ENCODE measurements around the gene LRRC3.

LRRC3 gene

DNA sequence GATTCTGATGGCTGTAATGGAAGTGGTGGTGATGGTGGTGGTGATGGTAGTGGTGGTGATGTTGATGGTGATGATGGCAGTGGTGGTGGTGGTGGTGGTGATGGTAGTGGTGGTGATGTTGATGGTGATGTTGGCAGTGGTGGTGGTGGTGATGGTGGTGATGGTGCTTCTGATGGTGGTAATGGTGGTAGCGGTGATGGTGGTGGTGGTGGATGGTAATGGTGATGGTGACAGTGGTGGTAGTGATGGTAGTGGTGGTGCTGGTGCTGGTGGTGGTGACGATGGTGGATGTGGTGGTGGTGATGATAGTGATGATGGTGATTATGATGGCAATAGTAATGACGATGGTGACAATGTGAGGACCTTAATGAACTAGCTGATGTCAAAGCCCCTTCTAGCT lies 35.6 kb upstream of the LRRC3 start:
- DNase-seq (ENCODE audit: low read depth): no peak
- TF ChIP-seq, protein P1, sequence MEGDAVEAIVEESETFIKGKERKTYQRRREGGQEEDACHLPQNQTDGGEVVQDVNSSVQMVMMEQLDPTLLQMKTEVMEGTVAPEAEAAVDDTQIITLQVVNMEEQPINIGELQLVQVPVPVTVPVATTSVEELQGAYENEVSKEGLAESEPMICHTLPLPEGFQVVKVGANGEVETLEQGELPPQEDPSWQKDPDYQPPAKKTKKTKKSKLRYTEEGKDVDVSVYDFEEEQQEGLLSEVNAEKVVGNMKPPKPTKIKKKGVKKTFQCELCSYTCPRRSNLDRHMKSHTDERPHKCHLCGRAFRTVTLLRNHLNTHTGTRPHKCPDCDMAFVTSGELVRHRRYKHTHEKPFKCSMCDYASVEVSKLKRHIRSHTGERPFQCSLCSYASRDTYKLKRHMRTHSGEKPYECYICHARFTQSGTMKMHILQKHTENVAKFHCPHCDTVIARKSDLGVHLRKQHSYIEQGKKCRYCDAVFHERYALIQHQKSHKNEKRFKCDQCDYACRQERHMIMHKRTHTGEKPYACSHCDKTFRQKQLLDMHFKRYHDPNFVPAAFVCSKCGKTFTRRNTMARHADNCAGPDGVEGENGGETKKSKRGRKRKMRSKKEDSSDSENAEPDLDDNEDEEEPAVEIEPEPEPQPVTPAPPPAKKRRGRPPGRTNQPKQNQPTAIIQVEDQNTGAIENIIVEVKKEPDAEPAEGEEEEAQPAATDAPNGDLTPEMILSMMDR (IDR thresholded peaks at IDR 0.05; ENCODE audit: insufficient read depth, low read depth, low read length, missing control alignments): no peak
- no peak overlapping the region for H3K4me3 ChIP-seq (ENCODE audit: low read depth, low read length)

DNA sequence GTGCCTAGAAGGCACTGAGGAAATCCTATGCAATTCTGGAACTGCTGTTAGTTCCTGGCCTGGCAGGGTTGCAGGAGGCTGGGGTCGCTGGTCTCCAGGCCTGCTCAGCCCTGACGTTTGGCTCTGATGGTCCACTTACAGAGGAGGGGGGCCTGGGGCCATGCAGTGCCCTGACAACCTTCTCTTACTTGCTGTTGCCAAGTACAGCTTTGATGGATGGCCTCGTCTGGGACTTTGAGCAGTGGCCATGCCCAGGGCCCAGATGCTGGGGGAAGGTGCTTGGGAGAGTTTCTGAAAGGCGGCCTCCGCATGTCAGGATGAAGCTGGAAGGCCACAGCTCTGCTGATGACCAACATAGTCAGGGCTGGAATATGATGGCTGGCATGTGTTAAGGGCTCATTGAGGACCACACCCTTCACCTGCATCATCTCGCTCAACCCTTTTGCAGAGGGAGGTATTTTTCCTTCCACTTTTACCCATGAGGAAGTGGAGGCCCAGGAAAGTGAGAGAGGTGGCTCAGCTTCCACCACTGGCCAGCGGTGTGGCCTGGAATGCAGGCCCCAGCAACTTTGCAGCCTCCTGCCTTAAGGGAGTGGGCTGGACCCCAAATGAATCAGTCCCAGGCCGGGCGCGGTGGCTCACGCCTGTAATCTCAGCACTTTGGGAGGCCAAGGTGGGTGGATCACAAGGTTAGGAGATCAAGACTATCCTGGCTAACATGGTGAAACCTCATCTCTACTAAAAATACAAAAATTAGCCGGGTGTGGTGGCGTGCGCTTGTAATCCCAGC lies 34.7 kb upstream of the LRRC3 start:
- H3K4me3 ChIP-seq (ENCODE audit: low read depth, low read length): no peak overlapping the region
- TF ChIP-seq, protein P1 (IDR thresholded peaks at IDR 0.05; ENCODE audit: insufficient read depth, low read depth, low read length, missing control alignments): no peak
- no peak for DNase-seq (ENCODE audit: low read depth)

DNA sequence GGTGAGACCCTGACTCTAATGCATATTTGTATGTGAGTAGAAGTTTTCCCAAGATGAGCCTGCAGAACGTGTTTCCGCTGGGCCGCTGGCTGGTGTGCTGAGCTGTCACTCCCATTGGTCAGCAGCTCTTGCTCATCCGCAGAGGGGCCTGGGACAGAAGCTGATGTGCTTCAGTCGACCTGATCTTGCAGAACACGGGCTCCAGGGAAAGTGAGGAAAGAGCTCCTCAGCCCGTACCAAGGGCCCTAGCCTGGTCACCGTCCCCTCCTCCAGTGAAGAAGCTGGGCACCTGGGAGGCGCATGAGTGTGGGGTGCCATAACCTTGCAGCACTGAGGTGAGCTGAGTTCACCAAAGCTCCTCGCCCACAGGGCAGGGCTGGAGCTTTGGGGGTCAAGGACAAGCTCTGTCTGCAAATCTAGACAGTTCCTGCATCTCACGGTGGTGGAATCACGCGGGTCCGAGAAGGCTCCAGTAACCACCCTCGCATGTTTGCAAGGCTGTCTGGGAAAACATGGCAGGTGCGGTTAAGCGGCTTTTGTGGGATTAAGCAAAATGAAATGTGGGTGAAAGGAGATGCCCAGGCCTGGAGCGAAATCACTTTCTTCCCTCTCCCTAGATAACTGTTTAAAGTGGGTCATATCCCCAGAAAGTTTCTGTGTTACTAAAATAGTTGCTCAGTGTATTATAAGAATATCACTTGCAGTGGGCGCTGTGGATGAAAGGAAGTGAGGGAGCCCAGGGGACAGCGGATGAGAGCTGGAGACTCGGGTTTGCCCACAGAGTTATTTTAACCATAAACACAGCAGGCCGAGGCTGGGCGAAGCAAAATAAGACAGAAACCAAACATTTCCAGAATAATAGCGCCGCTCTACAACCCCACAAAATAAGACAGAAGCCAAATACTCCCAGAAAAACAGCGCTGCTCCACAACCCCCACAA lies 33.1 kb upstream of the LRRC3 start:
- H3K4me3 ChIP-seq (ENCODE audit: low read depth, low read length): no peak overlapping the region
- no peak for DNase-seq (ENCODE audit: low read depth)
- TF ChIP-seq, protein P1 (IDR thresholded peaks at IDR 0.05; ENCODE audit: insufficient read depth, low read depth, low read length, missing control alignments): no peak

DNA sequence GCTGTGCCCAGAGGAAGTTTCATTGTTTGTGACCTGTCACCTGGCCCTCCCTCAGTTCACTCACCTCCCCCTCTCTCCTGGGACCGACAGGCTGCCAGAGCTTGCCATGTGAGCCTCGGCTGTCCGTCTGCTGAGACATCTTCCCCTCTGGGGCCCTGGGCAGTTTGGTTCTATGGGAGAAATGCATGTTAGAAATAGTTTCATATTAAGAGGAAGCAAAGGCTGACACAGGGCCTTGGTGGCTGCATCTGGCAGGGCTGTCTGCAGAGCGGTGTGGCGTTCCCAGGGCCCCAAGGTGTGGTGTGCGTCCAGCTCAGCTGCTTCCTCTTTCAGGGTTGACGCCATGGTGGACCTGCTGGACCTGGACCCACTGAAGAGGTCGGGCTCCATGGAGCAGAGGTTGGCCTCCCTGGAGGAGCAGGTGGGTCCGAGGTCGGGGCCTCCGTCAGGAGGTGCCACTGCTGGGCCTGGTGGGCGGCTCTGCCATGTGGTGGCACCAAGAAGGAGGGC lies 31.9 kb upstream of the LRRC3 start:
- no peak overlapping the region for H3K4me3 ChIP-seq (ENCODE audit: low read depth, low read length)
- DNase-seq (ENCODE audit: low read depth): peak; percentile 34
- TF ChIP-seq, protein P1 (IDR thresholded peaks at IDR 0.05; ENCODE audit: insufficient read depth, low read depth, low read length, missing control alignments): no peak

DNA sequence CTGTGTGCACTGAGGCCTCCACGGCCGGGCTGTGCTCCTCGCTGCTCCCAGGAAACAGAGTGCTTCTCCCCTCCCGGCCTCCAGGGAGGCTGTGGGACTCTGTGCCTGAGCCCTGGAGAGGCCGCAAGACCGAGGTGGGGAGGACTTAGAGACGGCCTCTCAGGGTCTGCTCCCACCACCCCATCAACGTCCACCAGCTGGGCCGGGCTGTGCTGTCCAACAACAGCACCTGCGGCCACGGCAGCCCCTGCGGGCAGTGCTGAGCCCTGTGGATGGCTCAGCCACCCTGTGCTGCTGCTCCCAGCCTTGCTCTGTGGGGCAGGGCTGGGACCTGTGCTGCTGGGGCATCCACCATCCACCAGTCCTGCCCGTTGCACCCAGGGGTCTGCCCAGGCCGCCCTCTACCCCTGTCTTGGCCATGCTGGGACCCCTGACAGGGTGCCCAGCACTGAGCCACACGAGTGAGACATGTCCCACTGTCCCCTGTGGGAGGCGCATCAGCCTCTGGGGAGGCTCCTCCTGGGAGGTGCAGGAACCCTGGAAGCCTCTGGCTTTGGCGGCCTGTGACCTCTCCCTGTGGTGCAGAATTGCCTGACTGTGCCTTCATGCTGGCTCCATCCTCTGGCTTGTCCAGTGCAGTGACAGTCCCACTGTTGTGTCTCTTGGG lies 31.2 kb upstream of the LRRC3 start:
- TF ChIP-seq, protein P1 (IDR thresholded peaks at IDR 0.05; ENCODE audit: insufficient read depth, low read depth, low read length, missing control alignments): no peak
- no peak for DNase-seq (ENCODE audit: low read depth)
- no peak overlapping the region for H3K4me3 ChIP-seq (ENCODE audit: low read depth, low read length)

DNA sequence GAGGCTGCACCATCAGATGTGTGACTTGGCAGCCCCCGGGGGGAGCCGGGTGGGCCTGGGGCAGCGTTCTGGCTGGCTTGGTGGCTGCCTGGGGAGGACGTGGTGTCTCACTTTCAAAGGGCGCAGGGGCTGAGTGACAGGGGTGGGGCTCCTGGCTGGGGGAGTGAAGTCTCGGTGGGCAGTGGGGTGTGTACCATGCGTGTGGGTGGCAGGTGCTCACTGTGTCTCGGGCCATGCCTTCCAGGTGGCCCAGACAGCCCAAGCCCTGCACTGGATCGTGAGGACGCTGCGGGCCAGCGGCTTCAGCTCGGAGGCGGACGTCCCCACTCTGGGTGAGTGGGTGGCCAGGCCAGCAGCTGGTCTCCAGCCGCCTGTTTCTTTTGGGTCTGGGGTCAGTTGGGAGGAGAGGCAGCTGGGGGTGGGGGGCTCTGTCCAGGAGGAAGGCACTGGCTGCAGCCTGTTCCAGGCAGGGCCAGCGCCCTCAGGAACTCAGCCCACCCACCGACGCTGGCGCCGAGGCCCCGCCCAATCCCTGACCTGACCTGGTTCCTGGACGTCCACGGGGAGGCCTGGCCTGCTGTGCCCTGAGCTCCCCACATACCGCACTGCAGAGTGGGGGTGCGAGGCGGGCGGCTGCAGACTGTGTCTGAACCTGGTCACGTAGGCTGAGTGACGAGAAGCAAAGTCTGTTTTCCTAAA lies 30.6 kb upstream of the LRRC3 start:
- TF ChIP-seq, protein P1 (IDR thresholded peaks at IDR 0.05; ENCODE audit: insufficient read depth, low read depth, low read length, missing control alignments): no peak
- no peak overlapping the region for H3K4me3 ChIP-seq (ENCODE audit: low read depth, low read length)
- DNase-seq (ENCODE audit: low read depth): no peak
